CD4-positive, alpha-beta T cell treated with Interleukin-21 for 1 hour (primary cell): ENCODE measurements around the gene CD27.
"Not testable (repeated sequence)": the region's sequence is repeated elsewhere in the genome, so short reads cannot be mapped to it uniquely, and the experiment has no call there.

ENCODE experiments used
- DNase-seq: peaks from one replicate; pipeline ENCODE4 v3.0.0-alpha.2; 2020

CD27 gene

DNA sequence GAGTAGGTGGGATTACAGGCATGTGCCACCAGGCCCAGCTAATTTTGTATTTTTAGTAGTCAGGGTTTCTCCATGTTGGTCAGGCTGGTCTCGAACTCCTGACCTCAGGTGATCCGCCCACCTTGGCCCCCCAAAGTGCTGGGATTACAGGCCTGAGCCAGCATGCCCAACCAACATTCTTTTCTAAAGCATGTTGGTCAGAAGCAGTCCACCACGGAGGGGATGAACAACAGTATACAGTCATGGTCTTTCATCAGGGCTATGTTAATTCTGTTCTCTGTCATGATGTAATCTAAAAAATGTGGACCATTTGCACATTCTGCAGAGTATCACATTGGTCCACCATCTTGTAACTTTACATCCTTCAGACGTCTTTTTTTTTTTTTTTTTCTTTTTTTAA, 44.7 kb downstream of the CD27 start:
- DNase-seq: no peak

DNA sequence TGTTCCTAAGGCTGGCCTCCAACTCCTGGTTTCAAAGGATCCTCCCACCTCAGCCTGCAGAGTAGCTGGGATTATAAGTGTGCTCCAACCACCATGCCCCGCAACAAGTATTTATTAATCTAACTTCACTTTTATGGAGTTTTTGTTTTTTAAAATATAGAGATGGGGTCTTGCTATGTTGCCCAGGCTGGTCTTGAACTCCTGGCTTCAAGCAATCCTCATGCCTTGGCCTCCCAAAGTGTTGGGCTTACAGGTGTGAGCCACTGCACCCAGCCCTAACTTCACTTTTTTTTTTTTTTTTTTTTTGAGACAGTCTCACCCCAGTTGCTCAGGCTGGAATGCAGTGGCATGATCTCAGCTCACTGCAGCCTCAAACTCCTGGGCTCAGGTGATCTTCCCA, 45.9 kb downstream of the CD27 start:
- DNase-seq: not testable (repeated sequence)

DNA sequence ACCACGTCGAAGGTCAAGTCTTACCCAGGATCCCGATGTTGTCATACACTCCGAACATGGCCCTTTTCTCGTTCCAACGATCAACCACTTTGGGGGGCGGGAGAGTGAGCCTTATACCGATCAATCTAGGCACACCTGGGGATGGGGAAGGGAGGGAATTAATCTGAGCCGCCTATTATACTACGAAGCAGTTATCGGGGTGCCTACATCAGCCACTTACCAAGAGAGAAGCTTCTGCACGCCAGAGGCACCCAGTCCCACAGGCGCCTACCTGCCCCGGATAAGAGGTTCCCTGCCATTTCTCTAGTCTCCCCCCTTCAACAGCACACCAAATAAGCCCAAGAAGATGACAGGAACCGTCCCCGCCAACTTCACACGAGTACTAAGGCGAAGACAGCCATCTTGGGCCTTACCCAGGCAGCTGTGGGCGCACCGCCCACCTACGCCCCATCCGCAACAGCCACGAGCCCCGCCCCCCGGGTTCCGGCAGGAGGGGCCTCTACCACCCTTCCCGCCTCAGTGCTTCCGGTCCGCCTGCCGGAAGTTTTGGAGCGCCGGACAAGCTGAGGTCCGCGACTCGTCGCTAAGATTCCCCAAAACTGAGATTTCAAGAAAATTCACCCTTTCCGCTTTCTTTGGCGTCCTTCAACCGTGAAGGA, 48.2 kb downstream of the CD27 start, which contains the start of gene MRPL51:
MRPL51 (minus strand) TSS at position 425 of the 659 bp plus-strand sequence; CDS start at position 299, 126 bp downstream.
- peak; percentile 96 for DNase-seq

DNA sequence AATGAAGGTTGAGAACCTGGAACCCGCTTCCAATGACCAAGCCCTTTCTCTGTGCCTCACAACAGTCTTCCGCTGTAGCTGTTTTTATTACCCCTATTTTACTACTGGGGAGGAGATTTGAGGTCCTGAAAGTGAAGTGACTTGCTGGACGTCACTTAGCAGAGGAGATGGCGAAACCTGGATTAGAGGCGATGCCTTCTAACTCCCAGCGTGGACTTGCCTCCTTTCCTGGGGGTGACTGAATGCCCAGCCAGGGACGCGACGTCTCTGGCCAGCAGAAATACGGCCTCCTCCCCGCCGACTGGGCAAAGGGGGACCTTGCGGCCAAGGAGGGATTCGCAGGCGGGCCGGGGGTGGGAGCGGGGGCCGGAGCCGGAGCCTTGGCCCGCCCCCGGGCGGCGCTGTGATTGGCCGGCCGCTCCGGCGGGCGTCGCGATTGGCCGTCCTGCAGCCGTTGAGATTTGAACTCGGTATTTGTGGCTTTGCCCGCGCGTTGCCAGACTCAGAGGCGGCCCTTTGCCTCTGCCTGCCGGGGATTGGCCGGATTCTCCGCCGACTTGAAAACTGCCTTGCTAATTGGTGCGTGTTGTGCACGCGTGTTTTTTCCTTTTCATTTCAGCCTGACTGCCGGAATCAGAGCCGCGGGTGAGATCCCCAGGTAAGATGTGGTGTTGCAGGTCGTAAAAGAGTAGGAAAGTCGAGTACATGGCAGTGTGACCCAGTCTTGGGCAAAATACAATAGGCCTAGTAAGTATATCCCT, 48.9 kb downstream of the CD27 start, which contains the start of gene NCAPD2:
NCAPD2 (plus strand) TSS at position 606 of the 761 bp plus-strand sequence. CDS start 997 bp downstream, outside the sequence.
- peak; percentile 96 for DNase-seq

DNA sequence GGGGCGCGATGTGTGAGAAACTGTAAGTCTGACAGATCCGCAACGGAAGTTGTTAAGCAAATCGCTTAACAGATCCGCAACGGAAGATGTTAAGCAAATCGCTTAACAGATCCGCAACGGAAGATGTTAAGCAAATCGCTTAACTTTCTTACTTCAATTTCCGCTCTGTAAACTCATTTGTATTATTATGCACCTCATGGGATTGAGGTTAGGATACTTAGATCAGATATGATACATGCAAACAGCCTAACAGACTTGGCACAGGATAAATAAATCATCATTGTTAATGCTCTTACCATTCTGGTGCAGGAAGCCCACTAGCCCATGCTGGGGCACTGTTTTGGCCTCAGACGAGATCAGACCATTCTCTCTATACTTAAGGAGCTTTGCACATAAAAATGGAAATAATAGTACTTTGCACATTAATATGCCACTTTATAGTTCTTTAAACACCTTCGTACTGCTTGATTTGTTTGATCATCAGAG, 49.5 kb downstream of the CD27 start:
- DNase-seq: no peak

DNA sequence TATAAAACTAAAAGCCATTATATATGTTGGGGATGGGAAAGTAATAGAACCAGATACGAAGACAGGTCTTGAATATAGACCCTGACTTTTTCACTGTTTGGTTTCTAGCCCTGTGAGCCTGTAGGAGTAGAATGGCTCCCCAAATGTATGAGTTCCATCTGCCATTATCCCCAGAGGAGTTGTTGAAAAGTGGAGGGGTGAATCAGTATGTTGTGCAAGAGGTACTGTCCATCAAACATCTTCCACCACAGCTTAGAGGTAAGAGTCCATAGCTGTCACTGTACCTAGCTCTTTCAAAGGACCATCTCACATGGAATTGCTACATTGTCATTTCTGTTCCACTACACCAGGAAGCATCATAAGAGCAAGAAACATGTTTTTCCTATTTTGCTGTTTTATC, 50.2 kb downstream of the CD27 start:
- no peak for DNase-seq

DNA sequence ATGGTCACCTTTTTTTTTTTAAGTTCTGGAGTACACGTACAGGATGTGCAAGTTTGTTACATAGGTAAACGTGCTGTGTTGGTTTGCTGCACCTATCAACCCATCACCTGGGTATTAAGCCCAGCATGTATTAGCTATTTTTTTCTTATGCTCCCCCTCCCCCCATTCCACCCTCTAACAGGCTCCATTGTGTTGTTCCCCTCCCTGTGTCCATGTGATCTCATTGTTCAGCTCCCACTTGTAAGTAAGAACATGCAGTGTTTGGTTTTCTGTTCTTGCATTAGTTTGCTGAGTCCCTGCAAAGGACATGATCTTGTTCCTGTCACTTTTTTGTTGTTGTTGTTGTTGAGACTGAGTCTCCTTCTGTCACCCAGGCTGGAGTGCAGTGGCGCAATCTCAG, 52.5 kb downstream of the CD27 start:
- DNase-seq: not testable (repeated sequence)

DNA sequence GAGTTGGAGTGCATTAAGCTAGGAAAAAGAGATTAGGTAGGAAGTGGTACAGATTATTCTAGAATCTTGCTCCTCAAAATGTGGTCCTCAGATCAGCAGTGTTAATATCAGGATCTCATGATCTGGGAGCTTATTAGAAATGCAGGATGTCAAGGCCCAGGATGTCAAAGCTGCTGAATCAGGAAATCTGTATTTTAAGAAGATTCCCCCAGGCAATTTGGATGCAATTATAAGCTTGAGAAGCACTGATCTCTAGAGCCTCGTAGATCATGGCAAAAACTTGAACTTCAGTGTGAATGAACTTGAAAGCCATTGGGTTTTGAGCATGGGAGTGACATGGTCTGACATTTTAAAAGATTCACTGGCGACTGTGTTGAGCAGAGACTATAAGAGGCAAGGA, 55.7 kb downstream of the CD27 start:
- DNase-seq: no peak
